Loucy (cell line): Measurements from ENCODE around the gene SPATA13.

Experiments used
- H2AFZ ChIP-seq: fragments of 200-600 bp; sonication (generic); 2 replicates; pipeline ENCODE4 v1.6.0; 2016; ENCODE audit warnings: antibody characterized with exemption, mild to moderate bottlenecking, low read length, moderate library complexity
- H3F3A ChIP-seq: fragments of 200-600 bp; 2 replicates; pipeline ENCODE4 v1.6.0; 2016; ENCODE audit warnings: antibody characterized with exemption, low read depth, mild to moderate bottlenecking
- H3K27me3 ChIP-seq: fragments of 200-600 bp; sonication (generic); 2 replicates; pipeline ENCODE4 v1.6.1; 2014; ENCODE audit warnings: low read length, mild to moderate bottlenecking; ENCODE audit not compliant: insufficient read depth, poor library complexity, severe bottlenecking
- H3K36me3 ChIP-seq: fragments of 200-600 bp; sonication (generic); 2 replicates; pipeline ENCODE4 v1.6.1; 2016; ENCODE audit warnings: low read length; ENCODE audit not compliant: insufficient read depth
- H3K4me1 ChIP-seq: fragments of 200-600 bp; sonication (generic); 2 replicates; pipeline ENCODE4 v1.5.1; 2014; ENCODE audit warnings: low read length, mild to moderate bottlenecking; ENCODE audit not compliant: insufficient read depth, poor library complexity, severe bottlenecking
- H3K4me2 ChIP-seq: fragments of 200-600 bp; sonication (generic); 2 replicates; pipeline ENCODE4 v1.6.0; 2014; ENCODE audit warnings: antibody characterized with exemption, low read length, low read depth, mild to moderate bottlenecking; ENCODE audit not compliant: poor library complexity, severe bottlenecking
- H3K4me3 ChIP-seq: fragments of 200-600 bp; sonication (generic); 2 replicates; pipeline ENCODE4 v1.5.1; 2014; ENCODE audit warnings: low read length, mild to moderate bottlenecking, mixed read lengths; ENCODE audit not compliant: poor library complexity, severe bottlenecking
- H3K79me2 ChIP-seq: fragments of 200-600 bp; sonication (generic); 2 replicates; pipeline ENCODE4 v1.6.1; 2014; ENCODE audit warnings: low read length; ENCODE audit not compliant: insufficient read depth
- H3K9ac ChIP-seq: fragments of 200-600 bp; sonication (generic); 2 replicates; pipeline ENCODE4 v1.6.0; 2014; ENCODE audit warnings: mild to moderate bottlenecking, low read depth, low read length, moderate library complexity; ENCODE audit not compliant: poor library complexity, severe bottlenecking
- H3K9me2 ChIP-seq: fragments of 200-600 bp; sonication (generic); replicated peaks from 2 replicates; pipeline ENCODE4 v1.6.1; 2016; ENCODE audit warnings: low read depth, low read length, mixed read lengths
- H3K9me3 ChIP-seq: fragments of 200-600 bp; sonication (generic); 2 replicates; pipeline ENCODE4 v1.6.1; 2014; ENCODE audit warnings: mild to moderate bottlenecking, antibody characterized with exemption, low read length, low read depth; ENCODE audit not compliant: insufficient read depth
- H4K20me1 ChIP-seq: fragments of 200-600 bp; sonication (generic); 2 replicates; pipeline ENCODE4 v1.6.0; 2014; ENCODE audit warnings: antibody characterized with exemption, low read length, mild to moderate bottlenecking; ENCODE audit not compliant: insufficient read depth, poor library complexity, severe bottlenecking
- CTCF ChIP-seq: fragments of 200-600 bp; sonication (generic); conservative IDR thresholded peaks from 2 replicates; pipeline ENCODE4 v1.5.1; 2014; ENCODE audit warnings: mild to moderate bottlenecking, antibody characterized with exemption, low read length
- EZH2phosphoT487 ChIP-seq: fragments of 200-600 bp; IDR thresholded peaks from 2 replicates; pipeline ENCODE4 v1.6.1; 2018; ENCODE audit warnings: antibody characterized with exemption, mild to moderate bottlenecking, moderate library complexity, borderline replicate concordance

Gene SPATA13

GRCh38 chr13:24167666-24168391, 7.3 kb downstream of the SPATA13 start:
- Histone ChIP-seq H3K4me1 (peaks cover 41% of the 10 kb centered on the region), H3K4me3 (no peak overlapping the region), H3K27me3 (no peaks in the 10 kb centered on the region), H2AFZ (no peak overlapping the region), H3K9me2 (no peaks in the 10 kb centered on the region), H4K20me1 (peaks cover 12% of the 10 kb centered on the region), H3K4me2 (peak overlapping the region; percentile 30), H3K79me2 (peaks cover 81% of the 10 kb centered on the region), H3K9me3 (no peaks in the 10 kb centered on the region), H3F3A (no peaks in the 10 kb centered on the region), H3K9ac (no peak overlapping the region), H3K36me3 (no peaks in the 10 kb centered on the region)
- TF ChIP-seq CTCF (no peak), EZH2phosphoT487 (no peak)

GRCh38 chr13:24168392-24168750, 7.9 kb downstream of the SPATA13 start:
- Histone ChIP-seq H3K9me2 (no peaks in the 10 kb centered on the region), H3K79me2 (peaks cover 81% of the 10 kb centered on the region), H3K4me1 (peaks cover 38% of the 10 kb centered on the region), H3K27me3 (no peaks in the 10 kb centered on the region), H3K4me3 (no peak overlapping the region), H3K9me3 (no peaks in the 10 kb centered on the region), H3K4me2 (no peak overlapping the region), H2AFZ (no peak overlapping the region), H3K9ac (no peak overlapping the region), H3K36me3 (no peaks in the 10 kb centered on the region), H3F3A (no peaks in the 10 kb centered on the region), H4K20me1 (peaks cover 8% of the 10 kb centered on the region)
- TF ChIP-seq EZH2phosphoT487 = no peak
- no peak for TF ChIP-seq CTCF

GRCh38 chr13:24168979-24169378, 8.5 kb downstream of the SPATA13 start:
- Histone ChIP-seq H4K20me1 (peaks cover 3% of the 10 kb centered on the region), H3K36me3 (no peaks in the 10 kb centered on the region), H3K4me1 (peaks cover 32% of the 10 kb centered on the region), H3K79me2 (peaks cover 81% of the 10 kb centered on the region), H3K9me2 (no peaks in the 10 kb centered on the region), H3F3A (no peaks in the 10 kb centered on the region), H3K4me3 (no peak overlapping the region), H3K9ac (no peak overlapping the region), H3K27me3 (no peaks in the 10 kb centered on the region), H3K9me3 (no peaks in the 10 kb centered on the region), H2AFZ (no peak overlapping the region), H3K4me2 (no peak overlapping the region)
- TF ChIP-seq CTCF (no peak), EZH2phosphoT487 (no peak)
